OCI-LY7 (cell line): ENCODE results near the gene MACROD2. TPM values are rescaled to one million over a fixed set of nuclear protein-coding genes. Genes with fewer than 3 reads are reported as not detected.

ENCODE experiments used
- BruUV-seq: library from RNA; stranded (reverse); fragments of 400-500 nt; replicated peaks from 2 replicates; lab custom pipeline; 2021; lab: Mats Ljungman, UMichigan
- CTCF ChIA-PET: fragments of 300-600 bp; sonication (Branson Sonifier 250); formaldehyde crosslinking; loops from one replicate; lab custom pipeline; 2022; ENCODE audit warnings: antibody characterized with exemption; ENCODE audit not compliant: unreplicated experiment; lab: Charles Lee
- POLR2A ChIA-PET: fragments of 300-600 bp; sonication (Branson Sonifier 250); formaldehyde crosslinking; loops from one replicate; lab custom pipeline; 2022; ENCODE audit warnings: antibody characterized with exemption; lab: Charles Lee
- DNase-seq: peaks from one replicate; pipeline ENCODE4 v3.0.0-alpha.2; 2015; ENCODE audit warnings: low spot score
- H2AFZ ChIP-seq: fragments of 200-600 bp; sonication (generic), shearing (Covaris generic); 2 replicates; pipeline ENCODE4 v1.6.1; 2014; ENCODE audit warnings: mild to moderate bottlenecking, antibody characterized with exemption, low read length, moderate library complexity
- H3K27ac ChIP-seq: fragments of 200-600 bp; sonication (generic); 2 replicates; pipeline ENCODE4 v1.5.1; 2014; ENCODE audit warnings: mixed run types, low read depth, mild to moderate bottlenecking, moderate library complexity, low read length, inconsistent platforms; ENCODE audit not compliant: poor library complexity, severe bottlenecking
- H3K36me3 ChIP-seq: fragments of 200-600 bp; sonication (generic); 2 replicates; pipeline ENCODE4 v1.6.1; 2014; ENCODE audit warnings: mild to moderate bottlenecking, antibody characterized with exemption, low read length, moderate library complexity, mixed read lengths; ENCODE audit not compliant: insufficient read depth
- H3K4me1 ChIP-seq: fragments of 200-600 bp; sonication (generic); 2 replicates; pipeline ENCODE4 v1.5.1; 2014; ENCODE audit warnings: mild to moderate bottlenecking, low read length; ENCODE audit not compliant: insufficient read depth, poor library complexity, severe bottlenecking
- H3K4me2 ChIP-seq: fragments of 200-600 bp; sonication (generic); 2 replicates; pipeline ENCODE4 v1.6.1; 2014; ENCODE audit warnings: mild to moderate bottlenecking, low read length
- H3K4me3 ChIP-seq: fragments of 200-600 bp; sonication (generic); 2 replicates; pipeline ENCODE4 v1.5.1; 2014; ENCODE audit warnings: mild to moderate bottlenecking, low read depth, low read length; ENCODE audit not compliant: poor library complexity, severe bottlenecking
- H3K79me2 ChIP-seq: fragments of 200-600 bp; sonication (generic); 2 replicates; pipeline ENCODE4 v1.6.1; 2016; ENCODE audit warnings: low read depth, mild to moderate bottlenecking, low read length, moderate library complexity, mixed read lengths; ENCODE audit not compliant: insufficient read depth
- H3K9me2 ChIP-seq: fragments of 200-600 bp; sonication (generic); 2 replicates; pipeline ENCODE4 v1.6.1; 2016; ENCODE audit warnings: mild to moderate bottlenecking, low read length, mixed read lengths; ENCODE audit not compliant: insufficient read depth
- H3K9me3 ChIP-seq: fragments of 200-600 bp; sonication (generic); 2 replicates; pipeline ENCODE4 v1.6.1; 2014; ENCODE audit warnings: mild to moderate bottlenecking, mixed run types, low read length, mixed read lengths
- H4K20me1 ChIP-seq: fragments of 200-600 bp; sonication (generic); 2 replicates; pipeline ENCODE4 v1.6.1; 2014; ENCODE audit warnings: mild to moderate bottlenecking, antibody characterized with exemption, low read length, moderate library complexity, mixed read lengths; ENCODE audit not compliant: insufficient read depth
- EZH2phosphoT487 ChIP-seq: fragments of 200-600 bp; sonication (generic); IDR thresholded peaks from 2 replicates; pipeline ENCODE4 v1.6.1; 2018; ENCODE audit warnings: low read depth, borderline replicate concordance, mild to moderate bottlenecking, mixed run types, antibody characterized with exemption, low read length, moderate library complexity, mixed read lengths
- intact Hi-C: fragments of 100-400 bp; cut with micrococcal nuclease; formaldehyde crosslinking; loops from one replicate; pipeline ENCODE4 v1.10.0; 2022; ENCODE audit not compliant: unreplicated experiment
- total RNA-seq, 2 experiments: library from RNA; depleted of rRNA in 1 of 2; stranded (reverse); fragments of >200 nt in 1 of 2; shearing (Covaris generic) in 1 of 2; gene quantifications; 2 replicates each; pipeline ENCODE4 v1.2.3, GENCODE V29; 2014 to 2022
- TF ChIP-seq, protein P1 (sequence below): fragments of 200-600 bp; sonication (generic); conservative IDR thresholded peaks from 2 replicates; pipeline ENCODE4 v1.5.1; 2014; ENCODE audit warnings: mild to moderate bottlenecking, antibody characterized with exemption, low read length, moderate library complexity, mixed read lengths

The MACROD2 gene
- total RNA-seq, 2 experiments from 2014 or later: 0.09 to 4.5 TPM

GRCh38 chr20:14715400-14715799 is 720.1 kb downstream of the MACROD2 start:
- H3K4me3 ChIP-seq: no peak overlapping the region
- no TSS peak for BruUV-seq
- no peaks in the 10 kb centered on the region for H4K20me1 ChIP-seq
- CTCF ChIA-PET: no interaction called here
- H3K79me2 ChIP-seq: no peaks in the 10 kb centered on the region
- TF ChIP-seq, protein P1, sequence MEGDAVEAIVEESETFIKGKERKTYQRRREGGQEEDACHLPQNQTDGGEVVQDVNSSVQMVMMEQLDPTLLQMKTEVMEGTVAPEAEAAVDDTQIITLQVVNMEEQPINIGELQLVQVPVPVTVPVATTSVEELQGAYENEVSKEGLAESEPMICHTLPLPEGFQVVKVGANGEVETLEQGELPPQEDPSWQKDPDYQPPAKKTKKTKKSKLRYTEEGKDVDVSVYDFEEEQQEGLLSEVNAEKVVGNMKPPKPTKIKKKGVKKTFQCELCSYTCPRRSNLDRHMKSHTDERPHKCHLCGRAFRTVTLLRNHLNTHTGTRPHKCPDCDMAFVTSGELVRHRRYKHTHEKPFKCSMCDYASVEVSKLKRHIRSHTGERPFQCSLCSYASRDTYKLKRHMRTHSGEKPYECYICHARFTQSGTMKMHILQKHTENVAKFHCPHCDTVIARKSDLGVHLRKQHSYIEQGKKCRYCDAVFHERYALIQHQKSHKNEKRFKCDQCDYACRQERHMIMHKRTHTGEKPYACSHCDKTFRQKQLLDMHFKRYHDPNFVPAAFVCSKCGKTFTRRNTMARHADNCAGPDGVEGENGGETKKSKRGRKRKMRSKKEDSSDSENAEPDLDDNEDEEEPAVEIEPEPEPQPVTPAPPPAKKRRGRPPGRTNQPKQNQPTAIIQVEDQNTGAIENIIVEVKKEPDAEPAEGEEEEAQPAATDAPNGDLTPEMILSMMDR: no peak
- TF ChIP-seq EZH2phosphoT487: no peak
- DNase-seq: no peak
- POLR2A ChIA-PET: interaction anchor here (1.1 to 1.4 kb wide), 2 partner anchors 10 to 11 kb away, joined by 3 to 4 read pairs; no protein-coding TSS in a partner anchor
- intact Hi-C loops: no loop called here
- no peak overlapping the region for H3K4me2 ChIP-seq
- H3K27ac ChIP-seq: no peak overlapping the region
- H3K9me2 ChIP-seq: no peaks in the 10 kb centered on the region
- no peaks in the 10 kb centered on the region for H3K9me3 ChIP-seq
- no peaks in the 10 kb centered on the region for H3K36me3 ChIP-seq
- H3K4me1 ChIP-seq: no peaks in the 10 kb centered on the region
- no peak overlapping the region for H2AFZ ChIP-seq

DNA sequence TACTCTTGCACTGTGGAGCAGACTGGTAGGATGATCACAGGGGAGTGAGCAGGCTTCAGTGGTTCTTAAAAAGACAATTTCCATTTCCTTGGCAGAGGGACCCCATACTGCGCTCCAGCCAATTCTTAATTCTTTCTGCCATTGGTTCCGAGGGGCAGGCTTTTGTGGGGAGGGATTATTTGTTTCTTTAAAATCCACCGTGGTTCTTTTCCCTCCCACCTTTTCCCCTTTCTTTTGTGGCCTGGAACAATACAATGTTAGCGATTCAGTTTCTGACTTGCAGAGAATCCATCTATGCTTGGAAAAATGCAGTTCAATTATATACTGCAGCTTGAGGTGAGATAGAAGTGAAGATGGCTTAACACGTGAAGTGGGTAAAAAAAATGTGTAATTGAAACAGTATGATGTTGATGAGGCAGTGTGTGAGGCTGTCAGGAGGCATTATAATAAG is 721.1 kb downstream of the MACROD2 start:
- no peaks in the 10 kb centered on the region for H3K36me3 ChIP-seq
- no peak overlapping the region for H3K4me3 ChIP-seq
- intact Hi-C loops: no loop called here
- H4K20me1 ChIP-seq: no peaks in the 10 kb centered on the region
- no peaks in the 10 kb centered on the region for H3K4me1 ChIP-seq
- H3K4me2 ChIP-seq: no peak overlapping the region
- no TSS peak for BruUV-seq
- no peak overlapping the region for H3K27ac ChIP-seq
- no peaks in the 10 kb centered on the region for H3K9me2 ChIP-seq
- no peak overlapping the region for H2AFZ ChIP-seq
- TF ChIP-seq EZH2phosphoT487: no peak
- TF ChIP-seq, protein P1: no peak
- POLR2A ChIA-PET: no interaction called here
- CTCF ChIA-PET: no interaction called here
- no peaks in the 10 kb centered on the region for H3K79me2 ChIP-seq
- DNase-seq: no peak
- H3K9me3 ChIP-seq: no peaks in the 10 kb centered on the region

- H3K27ac ChIP-seq: no peak overlapping the region
- no peak overlapping the region for H2AFZ ChIP-seq
- no peaks in the 10 kb centered on the region for H3K9me2 ChIP-seq
- H3K4me3 ChIP-seq: no peak overlapping the region
- no TSS peak for BruUV-seq
- H3K9me3 ChIP-seq: no peaks in the 10 kb centered on the region
- no peaks in the 10 kb centered on the region for H3K79me2 ChIP-seq
- intact Hi-C loops: no loop called here
- H3K4me2 ChIP-seq: no peak overlapping the region
- TF ChIP-seq, protein P1: no peak
- no peak for TF ChIP-seq EZH2phosphoT487
- no peak for DNase-seq
- H3K36me3 ChIP-seq: no peaks in the 10 kb centered on the region
- CTCF ChIA-PET: no interaction called here
- H3K4me1 ChIP-seq: no peaks in the 10 kb centered on the region
- H4K20me1 ChIP-seq: no peaks in the 10 kb centered on the region
- POLR2A ChIA-PET: no interaction called here
Observed at GRCh38 chr20:14717134-14717999, 722.1 kb downstream of the MACROD2 start.
